IMR-90 (cell line): ENCODE measurements around the gene SMC1B. TPM values are rescaled to one million over a fixed set of nuclear protein-coding genes. Genes with fewer than 3 reads are reported as not detected.

Source experiments
- ATAC-seq: fragments of 200-7000 bp; cut with Tn5 transposase; 2 replicates; pipeline ENCODE4 v1.9.1; 2020; ENCODE audit warnings: low read depth, mild to moderate bottlenecking, moderate library complexity
- BruUV-seq: library from RNA; stranded (reverse); fragments of 400-500 nt; replicated peaks from 2 replicates; lab custom pipeline; 2021; lab: Mats Ljungman, UMichigan
- CTCF ChIA-PET: fragments of 300-600 bp; formaldehyde crosslinking; extraction: SDS; loops from one replicate; lab custom pipeline; 2021; ENCODE audit warnings: antibody characterized with exemption; lab: Yijun Ruan, JAX
- POLR2A ChIA-PET: fragments of 300-600 bp; sonication (Branson Sonifier 250); formaldehyde crosslinking; loops from one replicate; lab custom pipeline; 2022; ENCODE audit warnings: antibody characterized with exemption; ENCODE audit not compliant: unreplicated experiment; lab: Charles Lee
- DNase-seq: peaks from one replicate; pipeline ENCODE4 v3.0.0; 2013
- H2AFZ ChIP-seq: replicated peaks from 2 replicates; pipeline ENCODE3; 2013; ENCODE audit warnings: low read length, mild to moderate bottlenecking; ENCODE audit not compliant: poor library complexity
- H2AK5ac ChIP-seq: 2 replicates; pipeline ENCODE4 v1.6.1; 2013; ENCODE audit warnings: low read depth, low read length, inconsistent platforms
- H2AK9ac ChIP-seq: replicated peaks from 2 replicates; pipeline ENCODE3; 2013; ENCODE audit warnings: mild to moderate bottlenecking, low read depth, low read length, moderate library complexity; ENCODE audit not compliant: poor library complexity
- H2BK120ac ChIP-seq: 2 replicates; pipeline ENCODE4 v1.6.1; 2013; ENCODE audit warnings: low read depth, low read length, inconsistent platforms
- H2BK15ac ChIP-seq: 3 replicates; pipeline ENCODE4 v1.6.1; 2013; ENCODE audit warnings: low read depth, low read length, inconsistent platforms
- H2BK20ac ChIP-seq: 2 replicates; pipeline ENCODE4 v1.6.1; 2013; ENCODE audit warnings: low read depth, mild to moderate bottlenecking, inconsistent platforms, low read length, moderate library complexity
- H2BK5ac ChIP-seq: 2 replicates; pipeline ENCODE4 v1.6.1; 2013; ENCODE audit warnings: mild to moderate bottlenecking, low read depth, low read length, inconsistent platforms; ENCODE audit not compliant: poor library complexity, severe bottlenecking
- H3K14ac ChIP-seq: replicated peaks from 2 replicates; pipeline ENCODE4 v1.6.1; 2013; ENCODE audit warnings: low read depth, low read length, inconsistent platforms
- H3K18ac ChIP-seq: 2 replicates; pipeline ENCODE4 v1.6.1; 2013; ENCODE audit warnings: low read depth, low read length, control low read depth
- H3K23ac ChIP-seq: 2 replicates; pipeline ENCODE4 v1.6.1; 2013; ENCODE audit warnings: low read depth, low read length, inconsistent platforms
- H3K27ac ChIP-seq: 2 replicates; pipeline ENCODE4 v1.5.1; 2013; ENCODE audit warnings: mild to moderate bottlenecking, control low read depth, low read length; ENCODE audit not compliant: insufficient read depth
- H3K27me3 ChIP-seq: 2 replicates; pipeline ENCODE4 v1.6.1; 2013; ENCODE audit warnings: low read length; ENCODE audit not compliant: control insufficient read depth, insufficient read depth
- H3K36me3 ChIP-seq: 2 replicates; pipeline ENCODE4 v1.6.1; 2013; ENCODE audit warnings: low read length, mixed read lengths; ENCODE audit not compliant: control insufficient read depth, insufficient read depth
- H3K4ac ChIP-seq: 2 replicates; pipeline ENCODE4 v1.6.1; 2013; ENCODE audit warnings: low read depth, low read length, inconsistent platforms
- H3K4me1 ChIP-seq: 2 replicates; pipeline ENCODE4 v1.6.1; 2013; ENCODE audit warnings: low read length, mixed read lengths; ENCODE audit not compliant: control insufficient read depth, insufficient read depth
- H3K4me2 ChIP-seq: 2 replicates; pipeline ENCODE4 v1.6.1; 2013; ENCODE audit warnings: low read depth, mild to moderate bottlenecking, control low read depth, low read length, moderate library complexity
- H3K4me3 ChIP-seq: 2 replicates; pipeline ENCODE4 v1.5.1; 2013; ENCODE audit warnings: low read depth, mild to moderate bottlenecking, control low read depth, low read length, moderate library complexity; ENCODE audit not compliant: insufficient read depth
- H3K56ac ChIP-seq: 2 replicates; pipeline ENCODE4 v1.6.1; 2013; ENCODE audit warnings: low read length, inconsistent platforms; ENCODE audit not compliant: insufficient read depth; ENCODE audit errors: extremely low read depth
- H3K79me1 ChIP-seq, 2 experiments: 2 replicates each; pipeline ENCODE4 v1.6.1; 2013; ENCODE audit warnings: low read length in 2 of 2, inconsistent platforms in 1 of 2, low read depth in 1 of 2
- H3K9ac ChIP-seq: 2 replicates; pipeline ENCODE4 v1.6.1; 2013; ENCODE audit warnings: low read depth, low read length, control low read depth
- H3K9me1 ChIP-seq: 2 replicates; pipeline ENCODE4 v1.6.1; 2013; ENCODE audit warnings: low read length, inconsistent platforms; ENCODE audit not compliant: insufficient read depth
- H3K9me3 ChIP-seq: 2 replicates; pipeline ENCODE4 v1.6.1; 2013; ENCODE audit warnings: low read length; ENCODE audit not compliant: control insufficient read depth, insufficient read depth
- H4K20me1 ChIP-seq: 2 replicates; pipeline ENCODE4 v1.6.1; 2013; ENCODE audit warnings: low read length, inconsistent platforms; ENCODE audit not compliant: insufficient read depth
- H4K5ac ChIP-seq: 2 replicates; pipeline ENCODE4 v1.6.1; 2013; ENCODE audit warnings: mild to moderate bottlenecking, low read depth, low read length, control low read depth
- H4K8ac ChIP-seq, 2 experiments: 2 replicates each; pipeline ENCODE4 v1.6.1; 2013; ENCODE audit warnings: low read depth in 2 of 2, low read length in 2 of 2, control low read depth in 1 of 2, inconsistent platforms in 1 of 2
- H4K91ac ChIP-seq: 2 replicates; pipeline ENCODE4 v1.6.1; 2013; ENCODE audit warnings: low read depth, low read length, inconsistent platforms; ENCODE audit not compliant: insufficient read depth
- BHLHE40 ChIP-seq: fragments of 150-350 bp; IDR thresholded peaks from 2 replicates; pipeline ENCODE4 v1.6.1; 2016; ENCODE audit warnings: mild to moderate bottlenecking, low read depth, low read length
- CEBPB ChIP-seq: IDR thresholded peaks from 2 replicates; pipeline ENCODE4 v1.6.1; 2012; ENCODE audit warnings: low read depth, low read length, improper control_type of control experiment
- CHD1 ChIP-seq: IDR thresholded peaks from 2 replicates; pipeline ENCODE4 v1.6.1; 2012; ENCODE audit warnings: low read depth, low read length, improper control_type of control experiment
- FOS ChIP-seq: fragments of 150-350 bp; IDR thresholded peaks from 2 replicates; pipeline ENCODE4 v1.6.1; 2016; ENCODE audit warnings: low read depth, low read length
- MAFK ChIP-seq: IDR thresholded peaks from 2 replicates; pipeline ENCODE4 v1.6.1; 2012; ENCODE audit warnings: low read depth, low read length, improper control_type of control experiment
- MAZ ChIP-seq: IDR thresholded peaks from 2 replicates; pipeline ENCODE4 v1.6.1; 2012; ENCODE audit warnings: low read depth, mild to moderate bottlenecking, low read length, improper control_type of control experiment, moderate library complexity, borderline replicate concordance
- MXI1 ChIP-seq: IDR thresholded peaks from 2 replicates; pipeline ENCODE4 v1.6.1; 2012; ENCODE audit warnings: low read depth, mild to moderate bottlenecking, low read length, moderate library complexity, borderline replicate concordance
- POLR2A ChIP-seq: IDR thresholded peaks from 2 replicates; pipeline ENCODE4 v1.6.1; 2012; ENCODE audit warnings: mild to moderate bottlenecking, low read depth, low read length
- RCOR1 ChIP-seq: IDR thresholded peaks from 2 replicates; pipeline ENCODE4 v1.6.1; 2012; ENCODE audit warnings: mild to moderate bottlenecking, low read length, improper control_type of control experiment; ENCODE audit not compliant: insufficient replicate concordance
- RFX5 ChIP-seq: IDR thresholded peaks from 2 replicates; pipeline ENCODE4 v1.8.0; 2012; ENCODE audit warnings: low read depth, mild to moderate bottlenecking, low read length, moderate library complexity
- WGBS, 2 experiments: methylation state at CpG; one replicate each; pipeline versions ENCODE4 v1.1.5 to v1.1.7; 2013; ENCODE audit warnings: missing lambda C conversion rate in 2 of 2; ENCODE audit not compliant: insufficient read length in 1 of 2; ENCODE audit errors: extremely low coverage in 2 of 2; 5-methylcytosine and 5-hydroxymethylcytosine counted together
- dilution Hi-C: fragments of 300-500 bp; cut with HindIII; formaldehyde crosslinking; loops from one replicate; pipeline ENCODE4 v1.14.3; 2018; ENCODE audit warnings: low sequenced_read_pairs; ENCODE audit not compliant: unreplicated experiment
- in situ Hi-C: fragments of 300-500 bp; cut with MboI; formaldehyde crosslinking; loops from 3 replicates; pipeline ENCODE4 v1.14.3; 2019; ENCODE audit warnings: low sequenced_read_pairs, inconsistent platforms, mixed read lengths
- intact Hi-C: fragments of 100-400 bp; cut with micrococcal nuclease; formaldehyde crosslinking; loops from 2 replicates; pipeline ENCODE4 v1.10.0; 2022
- polyA plus RNA-seq, 3 experiments: library from polyadenylated mRNA; depleted of rRNA; stranded (reverse); fragments of >200 nt; gene quantifications; 2 replicates each; pipeline ENCODE4 v1.2.3, GENCODE V29; 2012; ENCODE audit warnings: low replicate concordance in 1 of 3
- total RNA-seq: library from RNA; depleted of rRNA; stranded (reverse); fragments of >200 nt; gene quantifications from 2 replicates; pipeline ENCODE4 v1.2.3, GENCODE V29; 2012
- TF ChIP-seq, protein P1 (sequence below): conservative IDR thresholded peaks from 2 replicates; pipeline ENCODE4 v1.5.1; 2012; ENCODE audit warnings: mild to moderate bottlenecking, low read depth, low read length, improper control_type of control experiment
- TF ChIP-seq, protein P2 (sequence below): fragments of 150-350 bp; IDR thresholded peaks from 2 replicates; pipeline ENCODE4 v1.6.1; 2017; ENCODE audit warnings: mild to moderate bottlenecking, antibody characterized with exemption, low read length, low read depth

Gene SMC1B
- total and polyA plus RNA-seq, 2 of the 4 experiments (the other 2 are of a cell fraction), result not detected

DNA sequence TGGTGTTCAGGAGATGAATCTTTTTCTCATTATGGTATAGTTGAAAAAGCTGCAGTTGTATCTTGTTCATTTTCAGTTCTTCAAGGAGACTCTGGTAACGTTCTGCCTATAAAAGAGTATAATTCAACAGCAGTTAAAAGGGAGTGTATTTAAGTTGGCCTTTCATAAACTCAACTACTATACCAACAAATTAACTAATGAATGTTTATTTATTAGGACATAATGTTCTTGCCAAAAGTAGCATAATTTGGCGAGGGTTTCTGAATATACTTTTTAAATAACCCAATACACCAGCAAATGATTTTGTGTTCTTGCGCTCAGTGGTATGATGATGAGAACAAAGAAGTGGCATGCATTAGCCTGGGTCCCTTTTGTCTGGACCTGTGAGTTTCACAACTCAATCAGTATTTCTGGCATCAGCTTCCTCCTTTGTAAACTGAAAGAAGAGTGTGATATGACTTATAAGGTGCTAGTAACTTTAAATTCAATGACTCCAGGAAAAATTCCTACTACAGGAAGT lies 10.9 kb downstream of the SMC1B start:
- H3K4me3 ChIP-seq, result no peak overlapping the region
- no peak overlapping the region for H3K56ac ChIP-seq
- H3K14ac ChIP-seq, result no peak overlapping the region
- no peak overlapping the region for H2BK120ac ChIP-seq
- ChIA-PET CTCF (no interaction called here), POLR2A (no interaction called here)
- H2AK5ac ChIP-seq, result no peak overlapping the region
- ATAC-seq (no peak), DNase-seq (no peak)
- H3K27me3 ChIP-seq, result peaks cover 24% of the 10 kb centered on the region
- no peak overlapping the region for H2BK20ac ChIP-seq
- H3K18ac ChIP-seq, result no peak overlapping the region
- no peak overlapping the region for H4K91ac ChIP-seq
- WGBS, 2 experiments, result no CpG with 5 or more reads among the region's 3 CpGs
- intact Hi-C loops (no loop called here), in situ Hi-C loops (no loop called here), dilution Hi-C loops (no loop called here)
- no peaks in the 10 kb centered on the region for H3K4me1 ChIP-seq
- no peak overlapping the region for H3K4me2 ChIP-seq
- no peak overlapping the region for H3K4ac ChIP-seq
- no peaks in the 10 kb centered on the region for H3K9me3 ChIP-seq
- no peak overlapping the region for H2BK15ac ChIP-seq
- no peak overlapping the region for H3K23ac ChIP-seq
- no peak overlapping the region for H2AK9ac ChIP-seq
- no peak overlapping the region for H4K5ac ChIP-seq
- no peak overlapping the region for H3K9ac ChIP-seq
- H2BK5ac ChIP-seq, result no peak overlapping the region
- H4K8ac ChIP-seq, result no peak overlapping the region
- H3K36me3 ChIP-seq, result no peaks in the 10 kb centered on the region
- no peaks in the 10 kb centered on the region for H4K20me1 ChIP-seq
- no peaks in the 10 kb centered on the region for H3K79me1 ChIP-seq
- TF ChIP-seq CHD1 (no peak), RCOR1 (no peak), FOS (no peak), CEBPB (no peak), POLR2A (no peak), RFX5 (no peak), BHLHE40 (no peak), MAZ (no peak), MXI1 (no peak), MAFK (no peak)
- TF ChIP-seq, protein P1, sequence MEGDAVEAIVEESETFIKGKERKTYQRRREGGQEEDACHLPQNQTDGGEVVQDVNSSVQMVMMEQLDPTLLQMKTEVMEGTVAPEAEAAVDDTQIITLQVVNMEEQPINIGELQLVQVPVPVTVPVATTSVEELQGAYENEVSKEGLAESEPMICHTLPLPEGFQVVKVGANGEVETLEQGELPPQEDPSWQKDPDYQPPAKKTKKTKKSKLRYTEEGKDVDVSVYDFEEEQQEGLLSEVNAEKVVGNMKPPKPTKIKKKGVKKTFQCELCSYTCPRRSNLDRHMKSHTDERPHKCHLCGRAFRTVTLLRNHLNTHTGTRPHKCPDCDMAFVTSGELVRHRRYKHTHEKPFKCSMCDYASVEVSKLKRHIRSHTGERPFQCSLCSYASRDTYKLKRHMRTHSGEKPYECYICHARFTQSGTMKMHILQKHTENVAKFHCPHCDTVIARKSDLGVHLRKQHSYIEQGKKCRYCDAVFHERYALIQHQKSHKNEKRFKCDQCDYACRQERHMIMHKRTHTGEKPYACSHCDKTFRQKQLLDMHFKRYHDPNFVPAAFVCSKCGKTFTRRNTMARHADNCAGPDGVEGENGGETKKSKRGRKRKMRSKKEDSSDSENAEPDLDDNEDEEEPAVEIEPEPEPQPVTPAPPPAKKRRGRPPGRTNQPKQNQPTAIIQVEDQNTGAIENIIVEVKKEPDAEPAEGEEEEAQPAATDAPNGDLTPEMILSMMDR, result no peak
- TF ChIP-seq, protein P2, sequence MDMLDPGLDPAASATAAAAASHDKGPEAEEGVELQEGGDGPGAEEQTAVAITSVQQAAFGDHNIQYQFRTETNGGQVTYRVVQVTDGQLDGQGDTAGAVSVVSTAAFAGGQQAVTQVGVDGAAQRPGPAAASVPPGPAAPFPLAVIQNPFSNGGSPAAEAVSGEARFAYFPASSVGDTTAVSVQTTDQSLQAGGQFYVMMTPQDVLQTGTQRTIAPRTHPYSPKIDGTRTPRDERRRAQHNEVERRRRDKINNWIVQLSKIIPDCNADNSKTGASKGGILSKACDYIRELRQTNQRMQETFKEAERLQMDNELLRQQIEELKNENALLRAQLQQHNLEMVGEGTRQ, result no peak
- no peaks in the 10 kb centered on the region for H3K9me1 ChIP-seq
- no peak overlapping the region for H2AFZ ChIP-seq
- no peak overlapping the region for H3K27ac ChIP-seq
- no TSS peak for BruUV-seq
